HG03039 (cell line): ENCODE results near the gene R3HDM2.

Source experiments
- ATAC-seq: cut with Tn5 transposase; IDR thresholded peaks from one replicate; pipeline ENCODE4 v1.9.1; 2021; ENCODE audit warnings: mild to moderate bottlenecking, moderate library complexity; ENCODE audit not compliant: unreplicated experiment

R3HDM2 gene

DNA sequence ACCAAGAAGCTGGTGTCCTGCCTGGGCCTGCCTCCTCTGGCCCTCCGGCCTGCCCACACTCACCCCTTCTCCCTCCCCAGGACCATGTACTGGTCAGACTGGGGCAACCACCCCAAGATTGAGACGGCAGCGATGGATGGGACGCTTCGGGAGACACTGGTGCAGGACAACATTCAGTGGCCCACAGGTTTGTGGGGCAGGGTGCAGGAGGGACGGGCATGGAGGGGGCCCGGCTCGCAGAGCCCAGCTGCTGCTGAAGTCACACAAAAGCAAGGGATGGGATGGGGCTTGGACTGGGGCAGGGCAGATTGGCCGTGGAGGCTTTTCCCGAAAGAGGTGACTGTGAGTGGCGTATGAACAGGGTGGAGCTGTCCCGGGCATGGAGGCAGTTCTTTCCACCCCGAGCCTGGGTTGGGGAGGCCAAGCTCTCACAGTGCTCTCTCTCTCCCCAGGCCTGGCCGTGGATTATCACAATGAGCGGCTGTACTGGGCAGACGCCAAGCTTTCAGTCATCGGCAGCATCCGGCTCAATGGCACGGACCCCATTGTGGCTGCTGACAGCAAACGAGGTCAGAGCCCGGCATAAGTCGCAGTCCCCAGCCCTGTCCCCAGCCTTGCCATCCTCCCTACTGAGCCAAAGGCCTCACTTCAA, 222.1 kb downstream of the R3HDM2 start:
- ATAC-seq: no peak

DNA sequence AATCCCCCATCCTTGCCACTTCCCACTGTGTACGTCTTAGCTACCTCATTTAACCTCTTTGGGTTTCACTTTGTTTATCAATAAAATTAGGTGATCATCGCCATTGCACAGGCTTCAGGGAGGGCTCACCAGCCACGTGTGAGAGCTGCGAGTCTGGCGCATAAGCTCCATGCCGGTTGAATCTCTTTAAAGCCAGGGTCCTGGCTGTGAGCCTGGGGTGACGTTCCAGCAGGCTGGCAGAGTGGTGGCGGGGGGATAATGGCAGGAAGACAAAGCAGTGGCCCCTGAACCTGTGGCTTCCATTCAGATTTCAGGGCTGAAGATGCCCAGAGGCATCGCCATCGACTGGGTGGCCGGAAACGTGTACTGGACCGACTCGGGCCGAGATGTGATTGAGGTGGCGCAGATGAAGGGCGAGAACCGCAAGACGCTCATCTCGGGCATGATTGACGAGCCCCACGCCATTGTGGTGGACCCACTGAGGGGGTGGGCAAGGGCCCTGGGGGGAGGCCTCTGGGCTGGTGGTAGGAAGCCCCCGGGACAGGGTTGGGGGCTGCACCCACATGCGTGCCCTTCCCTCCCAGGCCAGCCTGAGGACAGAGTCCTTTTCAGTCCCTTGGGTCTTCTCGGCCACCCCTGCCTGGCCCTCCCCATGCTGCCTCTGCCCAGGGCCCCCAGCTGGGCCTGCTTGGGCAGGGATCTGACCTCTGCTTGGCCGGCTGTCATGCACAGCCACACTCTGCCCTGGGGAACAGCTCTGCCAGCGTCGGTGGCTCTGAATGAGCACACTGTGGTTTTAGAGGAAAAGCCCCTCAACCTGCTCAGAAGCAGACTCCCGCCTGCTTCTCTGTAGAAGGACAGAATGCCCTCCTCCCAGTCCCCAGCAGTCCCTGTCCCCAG, 222.9 kb downstream of the R3HDM2 start:
- no peak for ATAC-seq

DNA sequence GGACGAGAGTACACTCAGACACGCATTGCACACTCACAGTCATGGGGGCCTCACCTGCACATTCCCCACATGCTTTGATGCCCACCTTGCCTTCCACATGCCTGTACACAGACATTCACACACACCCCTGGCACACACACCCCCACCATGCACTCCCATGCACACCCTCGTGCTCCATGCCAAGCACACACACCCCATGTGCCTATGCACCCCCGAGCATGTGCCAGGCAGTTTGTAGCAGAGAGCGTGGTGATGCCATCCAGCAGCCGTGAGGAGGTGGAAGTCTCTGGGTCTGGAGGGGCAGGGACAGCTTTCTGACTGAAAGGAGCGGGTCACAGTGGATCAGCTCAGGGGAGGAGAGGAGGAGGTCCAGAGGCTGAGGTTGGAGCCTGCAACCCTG, 224.9 kb downstream of the R3HDM2 start:
- ATAC-seq: no peak

DNA sequence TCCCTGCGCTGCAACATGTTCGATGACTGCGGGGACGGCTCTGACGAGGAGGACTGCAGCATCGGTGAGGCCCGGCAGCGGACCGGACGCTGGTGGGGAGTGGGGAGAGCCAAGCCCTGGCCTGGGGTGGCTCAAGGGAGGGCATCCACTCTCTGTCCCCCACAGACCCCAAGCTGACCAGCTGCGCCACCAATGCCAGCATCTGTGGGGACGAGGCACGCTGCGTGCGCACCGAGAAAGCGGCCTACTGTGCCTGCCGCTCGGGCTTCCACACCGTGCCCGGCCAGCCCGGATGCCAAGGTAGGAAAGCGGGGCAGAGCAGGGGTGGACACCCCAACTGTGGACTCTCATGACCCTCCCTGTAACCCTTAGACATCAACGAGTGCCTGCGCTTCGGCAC, 225.7 kb downstream of the R3HDM2 start:
- ATAC-seq: no peak

DNA sequence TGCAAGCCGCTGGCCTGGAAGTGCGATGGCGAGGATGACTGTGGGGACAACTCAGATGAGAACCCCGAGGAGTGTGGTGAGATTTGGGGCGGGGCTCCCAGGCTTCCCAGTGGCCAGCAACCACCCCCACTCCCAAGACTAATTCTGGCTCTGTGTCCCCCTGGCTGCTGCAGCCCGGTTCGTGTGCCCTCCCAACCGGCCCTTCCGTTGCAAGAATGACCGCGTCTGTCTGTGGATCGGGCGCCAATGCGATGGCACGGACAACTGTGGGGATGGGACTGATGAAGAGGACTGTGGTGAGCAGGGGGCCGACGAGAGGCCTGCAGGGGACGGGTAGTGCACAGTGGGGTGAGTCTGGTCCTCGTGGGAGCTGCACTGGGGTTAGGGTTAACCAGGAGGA, 226.4 kb downstream of the R3HDM2 start:
- ATAC-seq: no peak

DNA sequence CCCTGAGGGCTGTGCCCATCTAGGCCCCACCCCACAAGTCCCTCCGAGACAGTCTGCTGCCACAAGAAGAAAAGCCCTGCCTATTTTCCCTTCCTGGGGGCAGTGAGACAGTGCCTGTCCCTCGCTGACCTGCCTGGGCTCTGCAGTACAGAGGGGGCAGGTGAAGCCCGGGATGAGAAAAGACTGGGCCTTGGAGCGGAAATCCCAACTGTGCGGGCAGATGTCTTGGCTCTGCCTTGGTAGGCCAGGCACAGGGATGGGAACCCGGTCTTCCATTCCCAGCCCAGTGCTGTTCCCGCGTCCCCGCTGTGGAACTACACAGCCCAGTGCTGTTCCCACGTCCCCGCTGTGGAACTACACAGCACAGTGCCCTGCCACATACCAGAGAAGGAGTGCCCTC, 227.1 kb downstream of the R3HDM2 start:
- no peak for ATAC-seq
